ENCODE measurements around the gene VKORC1.
"Not testable (repeated sequence)": the region's sequence is repeated elsewhere in the genome, so short reads cannot be mapped to it uniquely, and the experiment has no call there.

The VKORC1 gene

DNA sequence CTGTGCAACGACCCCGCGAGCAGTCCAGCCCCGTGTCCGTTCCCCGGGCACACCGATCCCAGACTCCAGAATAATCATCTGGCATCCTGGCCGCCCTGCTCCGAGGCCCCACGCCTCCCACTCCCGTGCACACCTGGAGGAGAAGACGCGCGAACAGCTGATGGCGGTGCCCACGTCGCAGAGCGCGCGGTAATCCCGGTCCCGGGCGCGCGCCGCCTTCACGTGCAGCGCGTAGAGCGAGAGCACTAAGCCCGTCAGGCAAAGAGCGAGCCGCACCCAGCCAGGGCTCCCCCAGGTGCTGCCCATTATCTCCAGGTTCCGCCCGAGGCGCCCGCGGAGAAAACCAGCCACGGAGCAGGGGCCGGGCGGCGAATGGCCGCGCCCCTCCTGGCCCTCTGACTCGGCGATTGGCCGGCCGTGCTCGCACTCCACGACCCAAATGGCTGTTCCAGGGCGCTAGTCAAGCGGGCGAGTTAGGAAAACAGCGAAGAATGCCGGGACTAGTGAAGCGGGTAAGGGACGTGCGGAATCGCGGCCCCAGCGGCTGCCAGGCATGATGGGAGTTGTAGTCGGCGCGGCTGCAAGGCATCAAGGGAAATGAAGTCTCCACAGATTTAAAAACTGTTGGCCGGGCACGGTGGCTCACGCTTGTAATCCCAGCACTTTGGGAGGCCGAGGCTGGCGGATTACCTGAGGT is at the start of gene VKORC1:
VKORC1 (minus strand) TSS at position 374 of the 697 bp plus-strand sequence; CDS start at position 306, 68 bp downstream.
- peak; percentile 94 for DNase-seq (ENCODE audit: low read depth, low spot score)

DNA sequence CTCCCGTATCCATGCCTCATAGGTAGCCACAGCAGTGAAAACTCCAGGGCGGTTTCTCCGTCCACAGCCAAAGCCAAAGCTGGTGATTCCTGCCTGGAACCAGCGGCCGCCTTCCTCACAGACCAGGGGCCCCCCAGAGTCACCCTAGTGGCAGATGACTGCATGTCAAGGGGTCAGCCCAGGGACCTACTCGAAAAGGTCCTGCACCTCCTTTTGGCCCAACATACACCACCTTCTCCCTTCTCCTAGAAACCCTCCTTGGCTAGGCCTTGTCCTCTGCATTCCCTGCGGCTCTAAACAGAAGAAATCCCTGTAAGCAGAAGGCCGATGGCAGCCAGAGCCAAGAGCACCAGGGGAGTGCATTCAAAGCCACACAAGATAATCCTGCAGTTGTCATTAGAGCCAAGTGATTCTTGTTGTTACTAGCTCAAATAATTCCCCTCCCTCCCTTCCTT is 49.1 kb upstream of the VKORC1 start:
- DNase-seq (ENCODE audit: low read depth, low spot score) = no peak

DNA sequence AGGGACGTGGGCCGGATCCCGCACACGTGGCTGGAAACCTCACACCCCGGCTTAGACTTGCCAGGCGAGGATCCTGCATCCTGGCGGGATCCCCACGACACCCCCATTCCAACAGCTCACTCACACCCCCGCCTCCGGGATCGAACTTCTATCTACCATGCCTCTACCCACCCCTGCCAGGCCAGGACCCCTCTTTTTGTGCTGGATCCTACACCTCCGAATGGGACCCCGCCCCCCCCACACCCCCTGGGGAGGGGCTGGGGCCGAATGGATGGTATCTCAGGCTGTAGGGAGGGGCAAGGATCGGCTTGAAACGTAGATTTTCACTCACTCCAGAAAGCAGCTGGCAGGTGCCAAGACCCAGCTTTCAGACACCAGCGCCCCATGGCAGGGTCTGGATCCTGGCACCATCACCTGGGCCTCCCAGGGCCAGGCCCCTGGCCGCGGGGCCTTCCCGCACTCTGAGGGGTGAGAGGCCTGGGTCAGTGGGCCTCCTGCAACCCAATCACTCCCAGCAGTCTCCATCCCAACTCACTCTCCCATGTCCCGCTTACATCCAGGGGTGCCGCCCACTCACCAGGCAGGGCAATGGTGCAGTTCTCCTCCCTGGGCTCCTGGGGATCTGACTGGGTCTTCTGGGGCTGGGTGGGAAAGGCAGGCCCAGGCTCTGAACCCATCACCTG is 48.6 kb upstream of the VKORC1 start:
- DNase-seq (ENCODE audit: low read depth, low spot score) = no peak

DNA sequence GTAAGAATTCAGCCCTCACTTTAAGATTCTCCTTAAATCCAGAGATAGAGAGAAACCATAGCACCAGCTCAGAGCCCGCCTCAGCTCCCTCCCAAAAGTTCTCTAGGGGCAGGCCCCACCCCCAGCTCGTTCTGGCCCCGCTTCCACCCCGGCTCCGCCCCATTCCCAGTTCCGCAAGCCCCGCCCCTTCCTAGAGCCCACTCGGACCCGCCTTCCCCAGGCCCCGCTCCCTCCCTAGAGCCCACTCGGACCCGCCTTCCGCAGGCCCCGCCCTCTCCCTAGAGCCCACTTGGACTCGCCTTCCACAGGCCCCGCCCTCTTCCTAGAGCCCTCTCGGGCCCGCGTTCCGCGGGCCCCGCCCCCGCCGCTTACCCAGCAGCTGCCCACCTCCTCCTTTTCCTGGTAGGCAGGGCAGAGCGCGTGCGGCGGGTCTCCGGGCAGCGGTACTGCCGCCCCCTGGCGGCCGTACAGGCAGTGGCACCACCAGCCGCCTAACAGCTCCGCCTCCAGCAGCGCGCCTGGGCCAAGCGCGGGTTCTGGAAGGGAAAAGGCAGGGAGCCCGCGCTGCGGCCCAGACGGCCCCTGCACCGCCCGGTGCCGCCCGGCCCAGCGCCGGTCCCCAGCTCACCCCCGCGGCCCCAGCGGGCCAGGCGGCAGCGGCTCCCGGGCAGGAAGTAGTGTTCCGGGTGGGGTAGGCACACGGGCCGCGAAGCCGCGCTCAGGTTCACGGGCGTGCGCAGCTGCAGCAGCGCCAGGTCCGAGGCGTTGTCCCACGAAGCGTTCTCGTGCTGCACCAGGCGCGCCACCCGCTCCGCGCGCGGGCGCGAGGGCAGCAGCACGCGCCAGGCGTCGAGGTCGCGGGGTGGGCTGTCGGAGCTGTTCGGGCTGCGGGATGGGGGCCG is 47.8 kb upstream of the VKORC1 start:
- peak; percentile 97 for DNase-seq (ENCODE audit: low read depth, low spot score)

DNA sequence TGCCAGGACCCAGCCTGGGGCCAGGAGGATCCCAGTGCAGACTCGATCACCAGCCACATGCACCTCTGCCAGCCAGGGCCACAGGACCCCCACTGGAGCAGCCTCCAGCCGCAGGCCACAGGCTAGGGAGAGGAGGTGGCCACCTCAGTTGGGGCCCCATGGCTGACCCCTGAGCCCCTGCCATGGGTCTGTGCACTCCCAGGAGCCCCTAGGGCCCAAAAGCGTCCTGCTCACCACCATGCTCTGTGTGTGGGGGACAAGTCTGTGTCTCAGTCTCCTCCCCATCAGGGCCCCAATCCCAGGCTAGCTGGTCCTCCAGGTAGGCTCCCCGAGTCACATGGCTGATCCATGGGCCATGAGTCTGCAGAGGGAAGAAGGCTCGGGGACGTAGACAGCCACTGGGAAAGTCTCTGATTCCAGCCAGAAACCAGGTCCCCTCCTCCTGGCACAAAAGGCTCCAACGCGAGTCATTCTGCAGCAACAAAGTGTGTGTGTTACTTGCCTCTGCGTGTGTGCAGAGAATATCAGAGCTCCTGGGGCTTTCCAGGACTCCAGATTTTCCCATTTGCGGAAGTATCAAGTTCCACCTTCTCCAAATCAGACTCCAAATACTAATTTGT is 47.0 kb upstream of the VKORC1 start:
- DNase-seq (ENCODE audit: low read depth, low spot score) = no peak

DNA sequence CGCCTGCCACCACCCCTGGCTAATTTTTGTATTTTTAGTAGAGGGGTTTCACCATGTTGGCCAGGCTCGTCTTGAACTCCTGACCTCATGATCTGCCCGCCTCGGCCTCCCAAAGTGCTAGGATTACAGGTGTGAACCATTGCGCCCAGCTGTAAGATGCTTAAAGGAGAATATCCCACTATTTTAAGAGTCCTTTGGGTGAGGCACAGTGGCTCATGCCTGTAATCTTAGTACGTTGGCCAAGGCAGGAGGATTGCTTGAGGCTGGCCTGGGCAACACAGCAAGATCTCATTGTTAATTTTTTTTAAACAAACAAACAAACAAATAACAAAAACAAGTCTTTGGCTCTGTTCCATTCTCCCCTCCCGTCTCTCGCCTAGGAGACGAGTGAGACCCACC is 46.5 kb upstream of the VKORC1 start:
- not testable (repeated sequence) for DNase-seq (ENCODE audit: low read depth, low spot score)

DNA sequence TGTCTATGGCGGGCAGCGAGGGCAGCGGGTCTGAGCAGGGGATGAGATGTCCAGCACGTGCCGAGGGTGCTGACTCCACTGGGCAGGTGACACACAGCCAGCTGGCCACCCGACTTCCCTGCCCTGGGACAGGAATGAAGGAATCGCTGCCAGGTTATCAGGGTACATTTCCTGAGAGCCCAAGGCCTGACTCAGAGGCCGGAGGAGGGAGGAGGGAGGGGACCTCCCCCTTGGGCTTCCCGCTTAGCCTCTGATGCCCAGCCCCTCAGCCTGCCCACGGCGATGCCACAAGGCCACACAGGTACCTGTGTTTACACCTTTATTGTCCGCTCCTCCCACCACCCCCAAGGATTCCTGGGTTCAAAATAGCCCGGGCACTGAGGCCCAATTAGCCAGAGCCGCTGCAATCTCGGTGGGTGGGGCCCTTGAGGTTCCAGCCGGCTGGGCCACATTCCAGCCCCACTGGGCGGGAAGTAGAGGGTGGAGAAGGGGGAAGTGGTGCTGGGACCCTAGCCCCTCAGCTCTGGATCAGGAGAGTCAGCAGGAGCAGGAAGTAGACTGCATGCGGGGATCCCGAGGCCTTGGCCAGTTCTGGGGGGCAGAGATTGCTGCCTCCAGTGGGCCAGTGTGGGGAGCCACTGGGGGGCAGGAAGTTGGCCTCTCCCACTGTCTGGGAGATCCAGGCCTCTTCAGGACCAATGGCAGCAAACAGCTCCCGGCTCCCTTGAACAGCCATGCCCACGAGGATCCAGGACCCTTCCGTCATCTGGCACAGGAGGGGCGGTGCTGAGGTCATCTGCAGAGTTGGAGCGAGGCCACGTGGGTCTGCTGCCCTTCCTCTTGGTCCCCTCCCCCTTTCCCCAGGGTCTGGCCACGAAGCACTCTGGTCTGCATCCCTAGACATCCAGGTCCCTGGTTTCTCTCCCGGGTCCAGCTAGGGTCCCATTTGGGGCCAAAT is 44.3 kb upstream of the VKORC1 start:
- DNase-seq (ENCODE audit: low read depth, low spot score) = no peak

DNA sequence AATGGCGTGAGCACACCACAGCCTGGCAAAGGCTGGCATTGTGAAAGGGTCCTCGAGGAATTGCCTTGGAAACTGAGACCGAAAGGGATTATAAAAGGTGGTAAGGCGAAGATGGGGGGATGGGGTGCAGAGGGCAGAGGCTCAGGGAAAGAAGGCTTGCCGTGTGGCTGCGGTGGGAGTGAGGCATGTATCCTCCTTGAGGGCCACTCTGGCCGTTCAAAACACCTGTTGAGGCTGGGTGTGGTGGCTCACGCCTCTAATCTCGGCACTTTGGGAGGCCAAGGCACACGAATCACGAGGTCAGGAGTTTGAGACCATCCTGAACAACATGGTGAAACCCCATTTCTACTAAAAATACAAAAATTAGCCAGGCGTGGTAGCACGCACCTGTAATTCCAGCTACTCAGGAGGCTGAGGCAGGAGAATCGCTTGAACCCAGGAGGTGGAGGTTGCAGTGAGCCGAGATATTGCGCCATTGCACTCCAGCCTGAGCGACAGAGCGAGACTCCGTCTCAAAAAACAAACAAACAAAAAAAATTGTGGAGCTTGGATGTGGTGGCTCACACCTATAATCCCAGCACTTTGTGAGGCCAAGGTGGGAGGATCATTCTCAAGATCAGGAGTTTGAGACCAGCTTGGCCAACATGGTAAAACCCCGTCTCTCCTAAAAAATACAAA is 42.4 kb upstream of the VKORC1 start:
- not testable (repeated sequence) for DNase-seq (ENCODE audit: low read depth, low spot score)

DNA sequence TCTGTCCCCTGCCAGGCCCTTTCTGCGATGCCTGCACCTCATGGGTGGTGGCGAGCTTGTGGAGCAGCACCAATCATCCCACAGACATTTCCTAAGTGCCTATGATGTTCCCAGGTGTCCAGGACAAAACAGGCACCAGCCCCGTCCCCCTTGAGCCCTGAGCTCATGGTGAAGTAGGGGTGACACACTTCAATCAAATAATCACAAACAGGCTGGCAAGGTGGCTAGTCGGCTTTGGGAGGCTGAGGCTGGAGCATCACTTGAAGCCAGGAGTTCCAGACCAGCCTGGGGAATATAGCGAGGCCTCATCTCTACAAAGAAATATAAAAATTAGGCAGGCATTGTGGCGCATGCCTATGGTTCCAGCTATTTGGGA is 41.7 kb upstream of the VKORC1 start:
- no peak for DNase-seq (ENCODE audit: low read depth, low spot score)

DNA sequence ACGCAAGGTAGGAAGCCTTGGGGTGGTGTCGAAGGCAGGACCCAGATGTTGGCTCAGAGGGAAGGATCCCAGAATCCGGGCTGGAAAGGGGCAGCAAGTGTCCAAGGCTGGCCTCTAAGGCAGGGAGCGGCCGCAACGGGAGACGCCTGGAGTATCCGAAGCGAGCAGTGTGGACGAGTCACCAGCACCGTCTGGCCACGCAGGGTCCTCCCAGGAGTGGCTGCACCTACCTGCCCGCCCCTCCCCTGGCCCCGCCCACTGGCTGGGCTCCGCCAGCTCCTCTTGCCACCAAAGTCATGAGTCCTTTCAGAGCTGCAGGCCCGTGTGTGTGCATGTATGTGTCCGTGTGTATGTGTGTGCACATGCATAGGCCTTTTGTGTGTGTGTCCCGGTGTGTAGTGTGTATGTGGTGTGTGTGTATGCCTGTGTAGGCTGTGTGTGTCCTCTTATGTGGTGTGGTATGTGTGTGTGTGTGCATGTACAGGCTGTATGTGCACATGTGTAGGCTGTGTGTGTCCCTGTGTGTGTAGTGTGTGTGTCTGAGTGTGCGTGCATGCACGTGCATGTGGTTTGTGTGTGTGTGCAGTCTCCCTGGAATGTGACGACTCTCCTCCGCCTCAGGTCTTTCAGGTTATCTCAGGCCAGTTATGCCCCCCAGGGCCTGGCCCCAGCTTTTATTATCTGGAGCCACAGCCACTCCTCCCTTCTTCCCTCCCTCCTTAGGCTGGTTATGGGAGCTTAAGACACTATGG is 41.1 kb upstream of the VKORC1 start, which contains the start of gene PRSS8:
PRSS8 (minus strand) TSS at position 193 of the 752 bp plus-strand sequence. CDS start 229 bp downstream, outside the sequence.
- DNase-seq (ENCODE audit: low read depth, low spot score) = no peak

DNA sequence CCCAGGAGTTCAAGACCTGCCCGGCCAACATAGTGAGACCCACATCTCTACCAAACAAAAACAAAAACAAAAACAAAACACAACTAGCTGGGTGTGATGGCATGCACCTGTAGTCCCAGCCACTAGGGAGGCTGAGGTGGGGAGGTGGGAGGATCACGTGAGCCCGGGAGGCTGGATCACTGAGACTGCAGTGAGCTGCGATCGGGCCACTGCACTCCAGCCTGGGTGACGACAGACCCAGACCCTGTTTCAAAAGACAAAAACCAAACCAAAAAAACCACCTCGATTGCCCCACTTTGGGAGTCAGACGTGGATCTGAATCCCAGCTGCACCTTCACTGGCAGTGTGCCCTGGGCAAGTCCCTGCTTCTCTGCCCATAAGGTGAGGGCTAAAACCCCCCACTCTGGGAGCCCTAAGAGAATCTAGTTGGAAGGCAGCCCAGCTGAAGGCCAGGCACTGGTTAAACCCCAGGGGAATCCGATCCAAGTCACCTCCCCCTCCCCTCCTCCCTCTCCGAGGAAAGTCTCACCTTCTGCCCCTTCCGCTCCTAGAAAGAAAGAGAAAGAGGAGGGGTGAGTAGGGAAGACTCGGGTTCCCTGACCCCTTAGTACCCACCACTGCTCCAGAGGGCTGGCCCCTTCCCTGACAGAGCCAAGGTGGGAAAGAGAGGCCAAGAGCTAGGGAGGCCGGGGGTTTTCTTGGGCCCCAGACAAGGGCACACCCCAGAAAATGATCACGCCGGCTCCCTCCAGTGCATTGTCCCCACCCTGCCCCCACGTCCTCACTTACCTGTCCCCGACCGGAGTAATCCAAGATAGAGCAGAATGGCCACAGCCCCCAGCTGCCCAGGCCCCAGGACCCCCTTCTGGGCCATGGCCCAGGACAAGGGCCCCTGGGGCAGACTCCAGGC is 40.3 kb upstream of the VKORC1 start:
- DNase-seq (ENCODE audit: low read depth, low spot score) = no peak

DNA sequence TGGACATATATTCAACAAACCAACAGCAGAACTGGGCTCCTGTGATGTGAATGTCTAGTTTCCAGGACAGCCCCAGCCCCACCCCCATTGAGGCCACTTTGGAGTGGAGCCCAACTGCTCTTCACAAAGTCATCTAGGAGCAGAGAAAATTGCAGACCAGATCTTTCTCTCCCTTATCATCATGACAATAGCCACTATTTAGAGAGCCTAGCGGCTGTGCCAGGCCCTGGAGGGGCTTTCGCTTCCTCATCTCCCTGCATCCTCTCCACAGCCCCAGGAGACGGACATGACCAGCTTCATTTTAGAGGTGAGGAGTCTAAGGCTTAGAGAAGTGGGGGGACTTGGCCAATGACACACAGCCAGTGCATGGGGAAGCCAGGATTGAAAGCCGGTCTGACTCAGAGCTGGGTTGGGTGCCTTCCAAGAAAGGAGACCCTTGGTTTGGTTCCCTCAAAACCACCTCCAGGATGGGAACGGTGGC is 39.5 kb upstream of the VKORC1 start:
- no peak for DNase-seq (ENCODE audit: low read depth, low spot score)

DNA sequence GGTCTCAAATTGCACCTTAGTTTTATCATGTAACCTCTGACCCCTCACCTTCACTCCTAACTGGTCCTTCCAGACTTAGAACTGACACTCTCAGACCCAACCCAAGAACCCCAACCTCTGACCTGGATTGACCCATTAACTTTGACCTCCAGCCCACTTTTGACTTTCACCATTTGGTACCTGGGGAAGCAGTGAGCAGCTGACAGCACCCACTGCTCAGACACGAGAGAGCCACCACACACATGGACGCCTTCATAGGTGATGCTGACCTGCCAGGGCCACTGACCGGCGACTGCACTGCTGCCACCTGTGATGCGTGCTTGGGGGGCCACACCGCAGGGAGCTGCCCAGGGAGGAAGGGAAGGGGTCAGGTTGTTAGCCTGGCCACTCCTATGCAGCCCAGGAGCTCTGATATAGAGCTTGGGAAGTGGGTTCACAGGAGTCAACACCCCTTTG is 38.5 kb upstream of the VKORC1 start:
- no peak for DNase-seq (ENCODE audit: low read depth, low spot score)

DNA sequence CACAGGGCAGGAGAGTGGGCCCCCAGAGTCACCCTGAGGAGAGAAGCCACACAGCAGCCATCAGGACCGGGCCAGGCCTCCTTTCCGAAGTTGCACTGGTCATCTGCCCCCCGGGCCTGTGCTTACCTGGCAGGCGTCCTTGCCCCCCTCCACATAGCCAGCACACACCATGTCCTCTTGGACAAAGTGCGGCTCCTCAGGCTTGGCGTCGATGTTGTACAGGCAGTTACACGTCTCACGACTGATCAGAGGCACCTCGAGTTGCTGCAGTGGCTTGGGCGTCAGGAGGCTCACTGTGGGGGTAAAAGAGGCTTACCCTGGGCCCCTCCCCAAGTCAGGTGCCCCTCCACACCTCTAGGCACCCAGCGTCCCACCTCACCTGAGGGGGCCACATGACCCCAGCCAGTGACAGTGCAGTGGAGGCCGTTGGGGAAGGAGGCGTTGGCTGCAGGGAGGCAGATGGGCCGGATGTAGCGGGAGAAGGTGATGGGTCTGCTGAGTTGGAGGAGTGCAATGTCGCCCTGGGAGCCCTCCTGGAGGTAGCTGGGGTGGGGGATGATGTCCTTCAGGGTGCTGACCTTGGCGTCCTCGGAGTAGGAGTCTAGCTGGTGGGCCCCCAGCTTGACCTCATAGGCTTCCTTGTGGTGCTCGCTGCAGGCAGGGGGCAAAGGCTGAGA is 37.8 kb upstream of the VKORC1 start:
- no peak for DNase-seq (ENCODE audit: low read depth, low spot score)

DNA sequence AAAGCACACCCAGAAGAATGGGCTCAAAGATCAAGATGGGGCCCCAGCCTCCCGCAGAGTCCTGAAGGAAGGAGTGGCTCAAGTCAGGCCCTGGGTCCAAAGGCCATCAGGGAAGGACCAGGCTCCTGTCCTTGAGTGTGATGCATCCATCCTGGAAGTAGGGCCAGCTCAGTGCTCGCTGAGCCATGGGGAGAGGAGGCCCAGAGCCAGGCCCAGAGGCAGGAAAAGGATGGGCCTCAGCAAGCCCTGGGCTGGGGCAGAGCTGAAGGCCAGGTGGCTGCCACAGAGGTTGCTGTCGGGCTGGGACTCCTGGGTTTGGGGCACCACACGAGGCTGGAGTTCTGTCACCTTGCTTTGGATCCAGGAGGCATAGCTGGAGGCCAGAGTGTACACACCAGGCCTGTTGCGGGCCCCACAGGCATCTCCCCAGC is 37.3 kb upstream of the VKORC1 start:
- DNase-seq (ENCODE audit: low read depth, low spot score) = no peak

DNA sequence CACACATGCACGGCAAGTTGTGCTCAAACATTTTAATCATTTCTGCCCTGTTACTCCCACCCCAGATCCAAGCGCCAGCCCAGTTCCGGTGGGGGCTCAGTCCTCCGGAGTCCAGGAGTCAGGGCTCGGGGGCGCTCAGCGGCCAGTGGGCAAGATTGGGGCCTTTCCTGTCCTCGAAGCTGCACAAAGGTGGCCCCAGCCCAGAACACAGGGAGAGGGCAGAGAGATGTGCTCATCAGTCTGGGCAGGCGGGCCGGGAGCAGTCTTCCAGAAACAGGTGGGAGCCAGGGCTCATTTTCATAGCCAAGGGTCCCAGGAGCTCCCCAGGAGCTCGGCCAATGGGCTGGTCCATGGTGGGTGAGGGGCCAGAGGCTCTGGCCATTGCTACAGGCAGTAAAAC is 36.8 kb upstream of the VKORC1 start:
- no peak for DNase-seq (ENCODE audit: low read depth, low spot score)

DNA sequence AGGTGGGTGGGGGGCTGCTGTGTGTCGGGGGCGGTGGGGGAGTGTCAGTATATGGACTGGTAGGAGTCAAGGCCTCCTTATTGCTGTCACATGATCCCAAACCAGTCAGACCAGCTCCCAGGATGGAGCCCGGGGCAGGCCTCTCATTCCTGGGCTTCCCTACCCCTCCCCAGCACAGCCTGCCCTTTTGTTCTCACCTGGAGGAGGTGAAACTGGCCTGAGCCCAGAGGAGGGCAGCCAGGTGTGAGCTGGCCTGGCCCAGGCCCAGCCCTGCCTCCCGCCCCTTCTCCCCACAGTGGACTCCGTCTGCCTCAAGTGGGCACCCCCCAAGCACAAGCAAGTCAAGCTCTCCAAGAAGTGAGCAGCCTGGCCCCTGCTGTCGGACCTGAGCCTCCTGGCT is 36.3 kb upstream of the VKORC1 start:
- no peak for DNase-seq (ENCODE audit: low read depth, low spot score)

All from smooth muscle cell of the brain vasculature (primary cell).